GM12874 (cell line): Measurements from ENCODE around the gene PIH1D1.

Experiments
- TF ChIP-seq, protein P1 (sequence below): IDR thresholded peaks from 2 replicates; pipeline ENCODE4 v1.5.1; 2011; ENCODE audit warnings: low read depth, mild to moderate bottlenecking, control low read depth, low read length, moderate library complexity; ENCODE audit not compliant: insufficient read depth

The PIH1D1 gene

DNA sequence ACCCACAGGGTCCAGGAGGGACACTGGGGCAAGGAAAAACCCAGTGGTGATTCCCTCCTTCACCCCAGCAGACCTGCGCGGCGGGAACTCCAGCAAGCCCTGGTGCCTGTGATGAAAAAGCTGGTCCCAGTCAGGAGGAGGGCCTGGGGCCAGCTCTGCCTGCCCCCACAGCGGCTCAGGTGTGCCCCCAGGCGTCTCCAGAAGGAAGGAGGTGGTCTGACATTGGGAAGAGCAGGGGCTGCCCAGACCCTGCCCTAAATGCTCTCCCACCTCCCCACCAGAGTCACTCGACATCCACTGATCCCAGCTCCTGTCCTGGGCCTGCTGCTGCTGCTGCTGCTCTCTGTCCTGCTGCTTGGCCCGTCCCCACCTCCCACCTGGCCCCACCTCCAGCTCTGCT, 34.5 kb downstream of the PIH1D1 start:
- TF ChIP-seq, protein P1, sequence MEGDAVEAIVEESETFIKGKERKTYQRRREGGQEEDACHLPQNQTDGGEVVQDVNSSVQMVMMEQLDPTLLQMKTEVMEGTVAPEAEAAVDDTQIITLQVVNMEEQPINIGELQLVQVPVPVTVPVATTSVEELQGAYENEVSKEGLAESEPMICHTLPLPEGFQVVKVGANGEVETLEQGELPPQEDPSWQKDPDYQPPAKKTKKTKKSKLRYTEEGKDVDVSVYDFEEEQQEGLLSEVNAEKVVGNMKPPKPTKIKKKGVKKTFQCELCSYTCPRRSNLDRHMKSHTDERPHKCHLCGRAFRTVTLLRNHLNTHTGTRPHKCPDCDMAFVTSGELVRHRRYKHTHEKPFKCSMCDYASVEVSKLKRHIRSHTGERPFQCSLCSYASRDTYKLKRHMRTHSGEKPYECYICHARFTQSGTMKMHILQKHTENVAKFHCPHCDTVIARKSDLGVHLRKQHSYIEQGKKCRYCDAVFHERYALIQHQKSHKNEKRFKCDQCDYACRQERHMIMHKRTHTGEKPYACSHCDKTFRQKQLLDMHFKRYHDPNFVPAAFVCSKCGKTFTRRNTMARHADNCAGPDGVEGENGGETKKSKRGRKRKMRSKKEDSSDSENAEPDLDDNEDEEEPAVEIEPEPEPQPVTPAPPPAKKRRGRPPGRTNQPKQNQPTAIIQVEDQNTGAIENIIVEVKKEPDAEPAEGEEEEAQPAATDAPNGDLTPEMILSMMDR, result no peak

DNA sequence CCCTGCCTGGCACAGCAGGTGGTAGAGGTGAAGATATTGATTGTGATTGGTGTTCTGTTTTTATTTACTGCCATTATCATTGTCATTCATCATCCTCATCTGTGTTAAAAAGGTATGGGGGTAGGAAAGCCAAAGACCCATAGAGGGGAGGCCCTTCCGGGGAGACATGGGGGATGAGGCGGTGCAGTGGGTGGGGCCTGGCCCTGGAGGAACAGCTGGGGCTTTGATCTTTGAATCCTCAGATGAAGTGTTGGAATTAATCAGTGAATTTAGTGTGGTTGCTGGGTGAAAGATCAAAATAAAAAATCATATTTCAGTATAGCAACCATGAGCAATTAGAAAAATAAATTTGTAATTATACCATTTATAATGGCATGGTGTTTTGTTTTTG, 35.8 kb downstream of the PIH1D1 start:
- TF ChIP-seq, protein P1, result no peak

DNA sequence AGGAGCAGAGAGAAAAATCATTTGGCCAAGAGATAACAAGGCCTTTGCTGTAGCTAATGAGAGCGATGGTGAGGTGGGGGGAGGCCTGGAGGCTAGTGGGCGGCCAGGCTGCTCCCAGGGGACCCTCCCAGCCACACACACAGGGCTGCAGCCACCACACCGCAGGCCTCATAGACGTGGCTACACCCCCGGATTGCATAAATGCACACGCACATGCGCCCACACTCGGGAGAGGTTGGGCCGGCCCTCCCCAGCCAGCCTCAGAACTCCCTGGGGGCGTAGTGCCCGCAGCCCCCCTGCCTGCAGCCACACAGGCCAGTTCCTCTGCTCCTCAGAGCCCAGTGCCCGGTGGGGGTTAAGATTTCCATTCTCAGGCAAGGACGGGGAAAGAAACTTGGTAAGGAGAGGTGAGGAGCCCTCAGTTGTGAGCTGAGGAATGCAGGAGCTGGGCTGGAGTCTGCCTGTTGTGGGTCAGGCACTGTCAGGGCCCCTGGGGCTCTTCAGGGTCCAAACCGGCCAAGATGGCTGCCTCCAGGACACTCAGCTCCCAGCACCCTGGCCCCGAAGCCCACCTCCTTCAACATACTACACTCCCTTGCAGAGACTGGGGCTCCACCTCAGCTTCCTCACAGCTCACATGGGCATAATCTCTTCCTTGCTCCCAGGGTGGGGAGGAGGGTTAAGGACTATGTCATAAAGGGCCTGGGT, 36.4 kb downstream of the PIH1D1 start:
- TF ChIP-seq, protein P1, result no peak

DNA sequence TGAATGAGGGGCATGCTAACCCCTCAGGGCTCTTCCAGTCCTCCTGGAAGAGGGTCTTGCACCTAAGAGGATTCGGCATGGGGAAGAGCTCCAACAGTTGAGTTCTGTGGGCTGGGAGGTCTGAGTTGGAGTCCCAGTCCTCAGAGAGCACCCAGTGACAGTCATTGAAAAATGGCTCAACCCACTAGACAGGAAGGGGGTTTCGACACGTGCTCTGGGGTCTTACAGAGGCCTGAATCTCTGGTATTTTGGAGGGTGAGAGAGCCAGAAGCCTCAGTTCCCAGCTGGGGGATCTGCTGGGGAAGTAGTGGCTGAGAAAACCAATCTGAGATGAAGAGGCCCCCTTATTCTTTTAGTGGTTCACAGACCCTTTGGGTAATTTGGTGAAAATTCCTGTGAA, 37.4 kb downstream of the PIH1D1 start:
- TF ChIP-seq, protein P1, result no peak

DNA sequence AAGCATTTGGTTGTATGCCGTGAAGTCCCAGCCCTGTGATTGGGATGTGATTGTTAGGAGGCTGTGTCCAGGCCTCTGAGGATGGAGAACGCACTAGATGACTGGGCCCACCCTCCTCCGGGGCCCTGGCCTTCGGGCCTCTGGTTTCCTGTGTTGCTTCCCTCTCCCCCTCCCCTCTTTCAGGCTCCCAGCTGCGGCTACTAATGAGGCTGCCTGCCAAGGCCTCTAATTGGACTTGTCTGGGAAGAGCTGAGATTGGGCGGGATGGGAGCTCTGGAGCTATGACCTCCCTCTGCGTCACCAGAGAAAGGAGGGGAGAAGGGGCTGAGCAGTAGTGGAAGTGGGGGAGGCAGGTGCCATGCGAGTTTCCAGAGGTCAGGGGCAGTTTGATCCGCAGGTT, 38.3 kb downstream of the PIH1D1 start:
- TF ChIP-seq, protein P1, result no peak

DNA sequence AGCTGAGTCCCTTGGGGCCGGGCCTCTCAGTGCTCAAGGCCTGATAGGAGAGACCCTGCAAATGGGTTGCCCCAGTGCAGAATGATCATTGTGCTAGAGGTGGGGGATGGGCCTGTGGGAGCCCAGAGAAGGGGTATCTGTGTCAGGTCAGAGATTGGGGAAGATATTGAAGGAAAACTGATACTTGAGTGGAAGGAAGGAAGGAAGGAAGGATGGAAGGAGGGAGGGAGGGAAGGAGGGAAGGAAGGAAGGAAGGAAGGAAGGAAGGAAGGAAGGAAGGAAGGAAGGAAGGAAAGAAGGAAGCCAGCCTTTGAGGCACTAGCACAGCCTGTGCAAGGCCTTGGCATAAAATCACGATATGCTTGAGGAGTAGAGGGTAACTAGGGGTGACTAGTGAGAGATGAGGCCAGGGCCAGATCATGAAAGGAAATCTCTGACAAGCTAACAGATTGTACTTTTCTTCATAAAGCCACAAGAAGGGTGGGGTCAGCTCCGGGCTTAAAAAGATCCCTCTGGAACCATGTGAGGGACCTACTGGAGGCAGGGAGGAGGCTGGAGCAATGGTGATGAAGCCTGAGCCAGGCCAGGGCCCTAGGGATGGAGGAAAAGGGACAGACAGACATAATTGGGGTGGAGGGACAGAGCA, 39.8 kb downstream of the PIH1D1 start:
- TF ChIP-seq, protein P1, result no peak

DNA sequence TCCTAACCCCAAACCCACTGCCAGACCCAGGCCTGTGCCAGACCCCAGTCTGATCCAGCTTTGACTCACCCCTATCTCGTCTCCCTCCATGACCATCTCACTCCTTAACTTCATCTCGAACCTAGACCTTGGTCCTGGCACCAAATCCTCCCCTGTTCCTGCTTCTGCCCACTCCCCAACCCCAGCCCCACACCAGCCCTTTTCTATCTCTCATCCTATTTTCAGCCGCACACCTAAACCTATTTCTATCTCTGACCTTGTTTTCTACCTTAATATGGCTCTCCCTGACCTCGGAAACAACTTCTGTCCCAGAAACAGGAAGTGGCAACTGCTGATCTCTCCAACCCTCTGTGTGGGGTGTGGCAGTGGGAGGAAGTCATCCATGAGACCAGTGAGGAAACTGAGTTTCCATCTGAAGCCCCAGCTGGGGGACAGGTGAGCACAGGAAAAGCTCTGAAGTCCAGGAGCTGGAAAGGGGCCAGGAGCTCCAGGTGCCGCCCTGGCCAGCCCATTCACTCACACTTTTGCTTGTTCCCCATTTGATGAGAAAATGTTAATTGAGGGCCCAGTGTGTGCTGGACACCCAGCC, 42.1 kb downstream of the PIH1D1 start:
- TF ChIP-seq, protein P1, result no peak
